Ishikawa (cell line): Measurements from ENCODE around the gene BAZ1A.

Experiments
- CEBPB ChIP-seq: IDR thresholded peaks from 2 replicates; pipeline ENCODE4 v1.6.1; 2012
- CREB1 ChIP-seq: IDR thresholded peaks from 2 replicates; pipeline ENCODE4 v1.6.1; 2012; ENCODE audit warnings: low read depth
- EGR1 ChIP-seq: IDR thresholded peaks from 2 replicates; pipeline ENCODE4 v1.6.1; 2012
- EP300 ChIP-seq: IDR thresholded peaks from 2 replicates; pipeline ENCODE4 v1.6.1; 2012; ENCODE audit warnings: borderline replicate concordance
- FOXM1 ChIP-seq: IDR thresholded peaks from 2 replicates; pipeline ENCODE4 v1.6.1; 2012; ENCODE audit warnings: low read depth, borderline replicate concordance
- MAX ChIP-seq: IDR thresholded peaks from 2 replicates; pipeline ENCODE4 v1.6.1; 2012
- NFIC ChIP-seq: IDR thresholded peaks from 2 replicates; pipeline ENCODE4 v1.6.1; 2012
- RAD21 ChIP-seq: IDR thresholded peaks from 2 replicates; pipeline ENCODE4 v1.6.1; 2012; ENCODE audit warnings: low read depth
- REST ChIP-seq: IDR thresholded peaks from 2 replicates; pipeline ENCODE4 v1.6.1; 2012; ENCODE audit warnings: low read depth, mild to moderate bottlenecking
- TAF1 ChIP-seq: IDR thresholded peaks from 2 replicates; pipeline ENCODE4 v1.6.1; 2012; ENCODE audit warnings: low read depth, mild to moderate bottlenecking
- TCF12 ChIP-seq: IDR thresholded peaks from 2 replicates; pipeline ENCODE4 v1.6.1; 2012; ENCODE audit warnings: low read depth
- TEAD4 ChIP-seq: IDR thresholded peaks from 2 replicates; pipeline ENCODE4 v1.6.1; 2012
- USF1 ChIP-seq: IDR thresholded peaks from 2 replicates; pipeline ENCODE4 v1.6.1; 2012
- YY1 ChIP-seq: IDR thresholded peaks from 2 replicates; pipeline ENCODE4 v1.6.1; 2012; ENCODE audit warnings: low read depth
- ZBTB7A ChIP-seq: IDR thresholded peaks from 2 replicates; pipeline ENCODE4 v1.6.1; 2012; ENCODE audit warnings: low read depth

The BAZ1A gene

GRCh38 chr14:34785223-34786006, 89.7 kb downstream of the BAZ1A start:
- TF ChIP-seq RAD21 (no peak), CREB1 (no peak), ZBTB7A (no peak), USF1 (no peak), TEAD4 (no peak), MAX (no peak), FOXM1 (no peak), CEBPB (no peak), NFIC (no peak), YY1 (no peak), EP300 (no peak), TCF12 (no peak)

- TF ChIP-seq USF1 (no peak), EP300 (no peak), NFIC (no peak), CEBPB (no peak), CREB1 (no peak), REST (no peak), EGR1 (no peak), RAD21 (no peak), ZBTB7A (no peak), TAF1 (no peak), MAX (no peak), YY1 (no peak), TCF12 (no peak), FOXM1 (no peak), TEAD4 (no peak)
Measured at GRCh38 chr14:34782031-34782430, 93.1 kb downstream of the BAZ1A start.

GRCh38 chr14:34781242-34781641, 93.9 kb downstream of the BAZ1A start:
- TF ChIP-seq TCF12: no peak
- no peak for TF ChIP-seq CREB1
- no peak for TF ChIP-seq ZBTB7A
- no peak for TF ChIP-seq MAX
- no peak for TF ChIP-seq CEBPB
- TF ChIP-seq REST: no peak

GRCh38 chr14:34780646-34781045, 94.5 kb downstream of the BAZ1A start:
- TF ChIP-seq ZBTB7A (no peak), RAD21 (no peak), CEBPB (no peak), YY1 (no peak), NFIC (no peak), MAX (no peak)

GRCh38 chr14:34778744-34779143, 96.4 kb downstream of the BAZ1A start:
- TF ChIP-seq RAD21 (no peak), CEBPB (no peak), NFIC (no peak)

GRCh38 chr14:34776611-34777010, 98.5 kb downstream of the BAZ1A start:
- TF ChIP-seq MAX (no peak), FOXM1 (no peak), EP300 (no peak), NFIC (no peak), RAD21 (no peak), YY1 (no peak), CREB1 (no peak), TAF1 (no peak), CEBPB (no peak), REST (no peak), USF1 (no peak), TCF12 (no peak), EGR1 (no peak), TEAD4 (no peak), ZBTB7A (no peak)
